ENCODE measurements around the gene PKD2L2. TPM values are rescaled to one million over a fixed set of nuclear protein-coding genes. Genes with fewer than 3 reads are reported as not detected.
"Not testable (repeated sequence)": the region's sequence is repeated elsewhere in the genome, so short reads cannot be mapped to it uniquely, and the experiment has no call there.

PKD2L2 gene
- total RNA-seq, 2 experiments from 2014 or later: not detected

DNA sequence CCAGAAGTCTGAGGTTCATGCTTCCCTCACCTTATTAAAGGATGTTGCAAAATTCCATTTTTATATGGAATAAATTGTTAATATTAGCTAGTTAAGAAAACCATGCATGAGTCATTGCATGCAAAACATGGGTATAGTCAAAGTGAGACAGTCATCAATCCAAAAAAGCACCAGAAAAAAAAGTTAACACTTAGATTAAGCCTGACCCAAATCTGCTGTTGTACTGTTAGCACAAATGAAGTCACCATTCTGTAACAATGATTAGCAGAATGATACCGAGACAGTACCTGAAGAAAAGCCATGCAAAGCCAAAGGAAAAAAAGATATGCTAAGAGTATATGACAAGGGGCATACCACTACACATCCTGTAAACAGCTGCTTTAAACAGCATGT lies 49.5 kb downstream of the PKD2L2 start:
- no peak overlapping the region for H3K4me3 Mint-ChIP-seq
- H3K36me3 Mint-ChIP-seq (ENCODE audit: low read depth): peaks cover 46% of the 10 kb centered on the region
- ChIA-PET CTCF (no interaction called here), POLR2A (interaction anchor here (0.7 kb wide), 1 partner anchor 1356 kb away, joined by 3 read pairs; no protein-coding TSS in a partner anchor)
- H3K27me3 Mint-ChIP-seq: no peaks in the 10 kb centered on the region
- peaks cover 8% of the 10 kb centered on the region for H3K4me1 Mint-ChIP-seq
- no peaks in the 10 kb centered on the region for H3K9me3 Mint-ChIP-seq
- DNase-seq: no peak
- no peak overlapping the region for H3K27ac Mint-ChIP-seq

GRCh38 chr5:137939331-137939730 lies 50.1 kb downstream of the PKD2L2 start:
- Mint-ChIP-seq H3K27ac (no peak overlapping the region), H3K4me3 (no peak overlapping the region), H3K9me3 (no peaks in the 10 kb centered on the region), H3K36me3 (ENCODE audit: low read depth) (peaks cover 51% of the 10 kb centered on the region), H3K27me3 (no peaks in the 10 kb centered on the region), H3K4me1 (peaks cover 8% of the 10 kb centered on the region)
- ChIA-PET POLR2A (no interaction called here), CTCF (no interaction called here)
- no peak for DNase-seq

- POLR2A ChIA-PET, H3K27ac Mint-ChIP-seq, H3K4me1 Mint-ChIP-seq, DNase-seq, H3K27me3 Mint-ChIP-seq, H3K9me3 Mint-ChIP-seq, H3K4me3 Mint-ChIP-seq: not testable (repeated sequence)
- H3K36me3 Mint-ChIP-seq (ENCODE audit: low read depth): peaks cover 70% of the 10 kb centered on the region
- CTCF ChIA-PET: interaction anchor here (1.7 kb wide), 1 partner anchor 92 kb away, joined by 6 read pairs; no protein-coding TSS in a partner anchor
Measured at GRCh38 chr5:137944280-137944679, 55.0 kb downstream of the PKD2L2 start.

DNA sequence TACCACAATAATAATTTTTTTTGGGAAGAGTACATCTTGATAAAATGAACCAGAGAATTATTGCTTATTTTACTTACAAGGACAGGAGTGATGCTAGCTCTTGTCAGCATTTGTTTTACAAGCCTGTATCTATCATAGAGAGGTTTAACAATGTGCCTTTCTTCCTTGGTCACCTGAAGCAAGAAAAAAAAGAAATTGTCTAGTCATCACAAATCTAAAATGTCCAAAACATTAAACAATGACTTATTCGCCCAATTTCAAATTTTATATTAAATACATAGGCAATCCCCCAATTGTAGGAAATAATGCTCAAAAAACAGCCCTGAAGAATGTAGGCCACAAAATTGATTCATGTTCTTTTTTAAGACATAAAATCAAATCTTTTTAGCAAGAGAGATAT lies 56.6 kb downstream of the PKD2L2 start:
- H3K27ac Mint-ChIP-seq: no peak overlapping the region
- POLR2A ChIA-PET: no interaction called here
- H3K4me1 Mint-ChIP-seq: peaks cover 3% of the 10 kb centered on the region
- CTCF ChIA-PET: no interaction called here
- H3K36me3 Mint-ChIP-seq (ENCODE audit: low read depth): peaks cover 66% of the 10 kb centered on the region
- no peaks in the 10 kb centered on the region for H3K27me3 Mint-ChIP-seq
- no peak overlapping the region for H3K4me3 Mint-ChIP-seq
- H3K9me3 Mint-ChIP-seq: no peaks in the 10 kb centered on the region
- DNase-seq: no peak

DNA sequence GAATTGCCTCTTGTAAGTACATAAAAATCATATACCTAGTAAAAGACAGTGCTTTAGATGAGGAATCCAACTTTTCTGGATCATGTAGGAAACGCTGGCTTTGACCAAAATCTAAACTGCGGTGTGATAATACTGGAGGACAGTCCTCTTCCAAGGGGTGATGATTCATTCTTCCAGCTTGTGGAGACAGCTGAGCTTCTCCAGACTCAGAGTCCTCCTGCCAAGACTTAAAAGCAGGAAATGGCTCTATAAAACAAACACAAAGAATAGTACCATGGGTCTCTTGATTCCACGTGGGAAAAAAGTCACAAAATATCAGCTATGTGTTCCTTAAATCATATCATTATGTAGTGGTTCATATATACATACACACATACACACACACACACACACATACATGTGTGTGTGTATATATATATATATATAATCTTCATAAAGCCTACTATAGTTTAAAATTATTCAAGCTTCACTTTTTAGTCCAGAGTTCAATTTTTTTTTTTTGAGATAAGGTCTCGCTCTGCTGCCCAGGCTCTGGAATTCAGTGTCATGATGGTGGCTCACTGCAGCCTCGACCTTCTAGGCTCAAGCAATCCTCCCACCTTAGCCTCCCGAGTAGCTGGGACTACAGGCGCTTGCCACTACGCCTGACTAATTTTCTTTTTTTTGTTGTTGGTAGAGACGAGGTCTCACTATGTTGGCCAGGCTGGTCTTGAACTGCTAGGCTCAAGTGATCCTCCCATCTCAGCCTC lies 65.0 kb downstream of the PKD2L2 start:
- Mint-ChIP-seq H3K27me3 (no peaks in the 10 kb centered on the region), H3K9me3 (no peaks in the 10 kb centered on the region), H3K36me3 (ENCODE audit: low read depth) (peaks cover 44% of the 10 kb centered on the region), H3K27ac (no peak overlapping the region), H3K4me1 (peaks cover 3% of the 10 kb centered on the region), H3K4me3 (no peak overlapping the region)
- no peak for DNase-seq
- ChIA-PET CTCF (interaction anchor here (0.9 to 2.2 kb wide), 4 partner anchors 9 to 398 kb away, joined by 4 to 8 read pairs (median 5); no protein-coding TSS in a partner anchor), POLR2A (interaction anchor here (0.6 kb wide), 1 partner anchor 142 kb away, joined by 6 read pairs; no protein-coding TSS in a partner anchor)

GRCh38 chr5:137957948-137958347 lies 68.7 kb downstream of the PKD2L2 start:
- no peaks in the 10 kb centered on the region for H3K9me3 Mint-ChIP-seq
- H3K27ac Mint-ChIP-seq: no peak overlapping the region
- no peaks in the 10 kb centered on the region for H3K27me3 Mint-ChIP-seq
- CTCF ChIA-PET: no interaction called here
- DNase-seq: no peak
- H3K4me1 Mint-ChIP-seq: no peaks in the 10 kb centered on the region
- H3K4me3 Mint-ChIP-seq: no peak overlapping the region
- H3K36me3 Mint-ChIP-seq (ENCODE audit: low read depth): peaks cover 40% of the 10 kb centered on the region
- POLR2A ChIA-PET: no interaction called here

GRCh38 chr5:137959488-137959887 lies 70.2 kb downstream of the PKD2L2 start:
- POLR2A ChIA-PET: interaction anchor here (0.6 kb wide), 1 partner anchor 165 kb away, joined by 3 read pairs; no protein-coding TSS in a partner anchor

GRCh38 chr5:137960141-137960540 lies 70.9 kb downstream of the PKD2L2 start:
- POLR2A ChIA-PET: no interaction called here
- Mint-ChIP-seq H3K27ac (no peak overlapping the region), H3K27me3 (no peaks in the 10 kb centered on the region), H3K36me3 (ENCODE audit: low read depth) (peaks cover 36% of the 10 kb centered on the region), H3K4me3 (no peak overlapping the region), H3K4me1 (no peaks in the 10 kb centered on the region), H3K9me3 (no peaks in the 10 kb centered on the region)
- CTCF ChIA-PET: no interaction called here
- DNase-seq: no peak

More at GRCh38 chr5:137959488-137959887, 70.2 kb downstream of the PKD2L2 start:
- DNase-seq: no peak
- H3K4me1 Mint-ChIP-seq: no peaks in the 10 kb centered on the region
- no peaks in the 10 kb centered on the region for H3K9me3 Mint-ChIP-seq
- no peak overlapping the region for H3K27ac Mint-ChIP-seq
- peaks cover 36% of the 10 kb centered on the region for H3K36me3 Mint-ChIP-seq (ENCODE audit: low read depth)
- no peak overlapping the region for H3K4me3 Mint-ChIP-seq
- no peaks in the 10 kb centered on the region for H3K27me3 Mint-ChIP-seq
- CTCF ChIA-PET: interaction anchor here (0.5 to 0.9 kb wide), 2 partner anchors 10 to 41 kb away, joined by 3 to 5 read pairs; no protein-coding TSS in a partner anchor

DNA sequence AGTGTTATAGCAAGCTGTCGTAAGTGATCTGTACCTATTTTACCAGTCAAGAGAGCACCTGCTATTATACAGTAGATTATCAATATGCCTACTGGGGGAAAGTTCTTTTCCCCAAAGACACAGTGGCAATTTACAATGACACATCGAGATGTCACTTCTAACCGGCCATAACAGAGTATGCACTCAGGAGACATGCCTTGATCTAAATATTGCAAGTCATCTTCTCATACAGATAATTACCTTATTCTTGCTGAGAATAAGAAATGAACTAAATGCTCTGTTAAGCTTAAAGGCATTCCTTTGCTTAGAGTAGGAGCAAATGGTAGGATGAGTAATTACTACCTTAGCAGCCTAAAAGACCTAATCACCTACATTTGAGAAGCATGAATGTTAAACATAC lies 71.6 kb downstream of the PKD2L2 start:
- no peaks in the 10 kb centered on the region for H3K9me3 Mint-ChIP-seq
- H3K27me3 Mint-ChIP-seq: no peaks in the 10 kb centered on the region
- no peak overlapping the region for H3K4me3 Mint-ChIP-seq
- ChIA-PET POLR2A (no interaction called here), CTCF (no interaction called here)
- no peak overlapping the region for H3K27ac Mint-ChIP-seq
- H3K4me1 Mint-ChIP-seq: no peaks in the 10 kb centered on the region
- H3K36me3 Mint-ChIP-seq (ENCODE audit: low read depth): peaks cover 41% of the 10 kb centered on the region
- no peak for DNase-seq

DNA sequence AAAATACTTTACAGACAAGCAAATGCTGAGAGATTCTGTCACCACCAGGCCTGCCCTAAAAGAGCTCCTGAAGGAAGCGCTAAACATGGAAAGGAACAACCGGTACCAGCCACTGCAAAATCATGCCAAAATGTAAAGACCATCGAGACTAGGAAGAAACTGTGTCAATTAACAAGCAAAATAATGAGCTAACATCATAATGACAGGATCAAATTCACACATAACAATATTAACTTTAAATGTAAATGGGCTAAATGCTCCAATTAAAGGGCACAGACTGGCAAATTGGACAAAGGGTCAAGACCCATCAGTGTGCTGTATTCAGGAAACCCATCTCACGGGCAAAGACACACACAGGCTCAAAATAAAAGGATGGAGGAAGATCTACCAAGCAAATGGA lies 81.1 kb downstream of the PKD2L2 start:
- DNase-seq, H3K4me3 Mint-ChIP-seq, H3K9me3 Mint-ChIP-seq, H3K27ac Mint-ChIP-seq, CTCF ChIA-PET, H3K27me3 Mint-ChIP-seq, H3K4me1 Mint-ChIP-seq, POLR2A ChIA-PET: not testable (repeated sequence)
- peaks cover 49% of the 10 kb centered on the region for H3K36me3 Mint-ChIP-seq (ENCODE audit: low read depth)

DNA sequence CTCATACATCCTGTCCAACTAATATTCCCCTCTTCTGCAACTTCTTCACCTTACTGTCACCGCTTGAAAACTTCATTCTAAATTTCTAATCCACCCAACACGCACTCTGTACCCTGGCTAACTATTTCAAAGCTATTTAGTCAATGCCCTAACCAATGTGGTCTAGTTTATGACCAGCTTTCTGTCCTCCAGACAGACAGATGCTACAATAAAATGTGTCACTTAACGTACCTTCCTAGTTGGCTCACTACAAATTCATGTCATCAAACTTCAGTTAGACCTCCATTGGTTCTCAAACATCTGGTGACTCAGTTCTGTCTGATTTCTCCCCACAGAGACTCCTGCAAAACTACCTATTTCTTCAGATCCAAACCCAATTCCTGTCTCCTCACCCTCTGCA lies 86.0 kb downstream of the PKD2L2 start:
- CTCF ChIA-PET: no interaction called here
- peaks cover 55% of the 10 kb centered on the region for H3K36me3 Mint-ChIP-seq (ENCODE audit: low read depth)

GRCh38 chr5:137989419-137989818 lies 100.2 kb downstream of the PKD2L2 start:
- ChIA-PET POLR2A (no interaction called here), CTCF (no interaction called here)
- peaks cover 18% of the 10 kb centered on the region for H3K36me3 Mint-ChIP-seq (ENCODE audit: low read depth)
- H3K27me3 Mint-ChIP-seq: no peaks in the 10 kb centered on the region
- H3K9me3 Mint-ChIP-seq: no peaks in the 10 kb centered on the region
- DNase-seq: no peak
- no peak overlapping the region for H3K27ac Mint-ChIP-seq
- H3K4me1 Mint-ChIP-seq: no peaks in the 10 kb centered on the region
- H3K4me3 Mint-ChIP-seq: no peak overlapping the region

More for the DNA sequence above, 86.0 kb downstream of the PKD2L2 start:
- POLR2A ChIA-PET: no interaction called here
- no peaks in the 10 kb centered on the region for H3K27me3 Mint-ChIP-seq
- H3K4me3 Mint-ChIP-seq: no peak overlapping the region
- no peak for DNase-seq
- H3K27ac Mint-ChIP-seq: no peak overlapping the region
- no peaks in the 10 kb centered on the region for H3K4me1 Mint-ChIP-seq
- H3K9me3 Mint-ChIP-seq: peaks cover 7% of the 10 kb centered on the region
